ENCODE results near the gene SCN10A.

Gene SCN10A

GRCh38 chr3:38725726-38726419, 90.1 kb downstream of the SCN10A start:
- H3K79me2 ChIP-seq (ENCODE audit: insufficient read depth, low read length) = no peaks in the 10 kb centered on the region
- no peaks in the 10 kb centered on the region for H3K9me2 ChIP-seq (replicated peaks; ENCODE audit: insufficient read depth, low read length)
- no peaks in the 10 kb centered on the region for H3F3A ChIP-seq (ENCODE audit: insufficient read depth)
- no peak overlapping the region for H3K9ac ChIP-seq (ENCODE audit: low read length)
- no peak overlapping the region for H3K4me3 ChIP-seq (ENCODE audit: insufficient read depth, low read length, poor library complexity, severe bottlenecking)
- no peak overlapping the region for H3K4me2 ChIP-seq (ENCODE audit: low read depth, low read length, poor library complexity, severe bottlenecking)
- TF ChIP-seq CTCF (IDR thresholded peaks at IDR 0.05; ENCODE audit: insufficient read depth, low read length, poor library complexity, severe bottlenecking) (no peak), EZH2phosphoT487 (conservative IDR thresholded peaks at IDR 0.05; ENCODE audit: low read length) (no peak)
- no peaks in the 10 kb centered on the region for H3K36me3 ChIP-seq (ENCODE audit: low read length)
- H3K27ac ChIP-seq (ENCODE audit: low read depth, low read length) = no peak overlapping the region
- no peaks in the 10 kb centered on the region for H3K9me3 ChIP-seq (ENCODE audit: insufficient read depth, low read length)
- H4K20me1 ChIP-seq (ENCODE audit: low read depth, low read length) = no peaks in the 10 kb centered on the region
- no peak overlapping the region for H2AFZ ChIP-seq (ENCODE audit: low read depth, low read length, severe bottlenecking)
- H3K27me3 ChIP-seq (ENCODE audit: low read length) = 0 out of 2 replicates have a peak, but pooled peaks cover 3% of the 10 kb centered on the region

GRCh38 chr3:38724392-38724736, 91.7 kb downstream of the SCN10A start:
- TF ChIP-seq EZH2phosphoT487 (conservative IDR thresholded peaks at IDR 0.05; ENCODE audit: low read length) (no peak), CTCF (IDR thresholded peaks at IDR 0.05; ENCODE audit: insufficient read depth, low read length, poor library complexity, severe bottlenecking) (no peak)
- no peak overlapping the region for H2AFZ ChIP-seq (ENCODE audit: low read depth, low read length, severe bottlenecking)
- 0 out of 2 replicates have a peak, but pooled peaks cover 3% of the 10 kb centered on the region for H3K27me3 ChIP-seq (ENCODE audit: low read length)

GRCh38 chr3:38723569-38724391, 92.2 kb downstream of the SCN10A start:
- Histone ChIP-seq H3K9me2 (replicated peaks; ENCODE audit: insufficient read depth, low read length) (no peaks in the 10 kb centered on the region), H3K79me2 (ENCODE audit: insufficient read depth, low read length) (no peaks in the 10 kb centered on the region), H2AFZ (ENCODE audit: low read depth, low read length, severe bottlenecking) (no peak overlapping the region), H3K9me3 (ENCODE audit: insufficient read depth, low read length) (no peaks in the 10 kb centered on the region), H4K20me1 (ENCODE audit: low read depth, low read length) (no peaks in the 10 kb centered on the region), H3K27ac (ENCODE audit: low read depth, low read length) (no peak overlapping the region), H3K27me3 (ENCODE audit: low read length) (0 out of 2 replicates have a peak, but pooled peaks cover 3% of the 10 kb centered on the region), H3K36me3 (ENCODE audit: low read length) (no peaks in the 10 kb centered on the region), H3F3A (ENCODE audit: insufficient read depth) (no peaks in the 10 kb centered on the region), H3K9ac (ENCODE audit: low read length) (no peak overlapping the region), H3K4me2 (ENCODE audit: low read depth, low read length, poor library complexity, severe bottlenecking) (no peak overlapping the region), H3K4me3 (ENCODE audit: insufficient read depth, low read length, poor library complexity, severe bottlenecking) (no peak overlapping the region)
- no peak for TF ChIP-seq EZH2phosphoT487 (conservative IDR thresholded peaks at IDR 0.05; ENCODE audit: low read length)
- no peak for TF ChIP-seq CTCF (IDR thresholded peaks at IDR 0.05; ENCODE audit: insufficient read depth, low read length, poor library complexity, severe bottlenecking)

More at GRCh38 chr3:38724392-38724736, 91.7 kb downstream of the SCN10A start:
- Histone ChIP-seq H3K36me3 (ENCODE audit: low read length) (no peaks in the 10 kb centered on the region), H3K4me3 (ENCODE audit: insufficient read depth, low read length, poor library complexity, severe bottlenecking) (no peak overlapping the region), H3K9me3 (ENCODE audit: insufficient read depth, low read length) (no peaks in the 10 kb centered on the region), H3K9ac (ENCODE audit: low read length) (no peak overlapping the region), H3K4me2 (ENCODE audit: low read depth, low read length, poor library complexity, severe bottlenecking) (no peak overlapping the region), H3K9me2 (replicated peaks; ENCODE audit: insufficient read depth, low read length) (no peaks in the 10 kb centered on the region), H3F3A (ENCODE audit: insufficient read depth) (no peaks in the 10 kb centered on the region), H3K27ac (ENCODE audit: low read depth, low read length) (no peak overlapping the region), H3K79me2 (ENCODE audit: insufficient read depth, low read length) (no peaks in the 10 kb centered on the region), H4K20me1 (ENCODE audit: low read depth, low read length) (no peaks in the 10 kb centered on the region)
